Endothelial cell (in vitro differentiated cells): ENCODE results near the gene DNM1. TPM values are rescaled to one million over a fixed set of nuclear protein-coding genes. Genes with fewer than 3 reads are reported as not detected.

ENCODE experiments used
- DNase-seq: peaks from one replicate; pipeline ENCODE4 v3.0.0; 2021; ENCODE audit warnings: low spot score
- H3K27ac Mint-ChIP-seq: one replicate; pipeline ENCODE4 v1.8.0; 2021; ENCODE audit warnings: mixed read lengths, inconsistent platforms; ENCODE audit not compliant: unreplicated experiment
- H3K27me3 Mint-ChIP-seq: one replicate; pipeline ENCODE4 v1.8.0; 2021; ENCODE audit warnings: mild to moderate bottlenecking, moderate library complexity, mixed read lengths, inconsistent platforms; ENCODE audit not compliant: unreplicated experiment
- H3K36me3 Mint-ChIP-seq: one replicate; pipeline ENCODE4 v1.8.0; 2021; ENCODE audit warnings: mild to moderate bottlenecking, low read depth, mixed read lengths, inconsistent platforms; ENCODE audit not compliant: unreplicated experiment
- H3K4me1 Mint-ChIP-seq: one replicate; pipeline ENCODE4 v1.8.0; 2021; ENCODE audit warnings: mild to moderate bottlenecking, mixed read lengths, inconsistent platforms; ENCODE audit not compliant: unreplicated experiment
- H3K4me3 Mint-ChIP-seq: one replicate; pipeline ENCODE4 v1.8.0; 2021; ENCODE audit warnings: mild to moderate bottlenecking, mixed read lengths, inconsistent platforms; ENCODE audit not compliant: unreplicated experiment
- H3K9me3 Mint-ChIP-seq: one replicate; pipeline ENCODE4 v1.8.0; 2021; ENCODE audit warnings: mixed read lengths, inconsistent platforms; ENCODE audit not compliant: unreplicated experiment
- CTCF ChIP-seq: fragments of 200-600 bp; sonication (generic); IDR thresholded peaks from one replicate; pipeline ENCODE4 v1.5.0; 2021; ENCODE audit warnings: antibody characterized with exemption; ENCODE audit not compliant: unreplicated experiment
- total RNA-seq: library from RNA; stranded (reverse); fragmentation: NEBNext Ultra II Directional; extraction: Animal tissue kit (Norgen Biotek cat#: 25700); gene quantifications from one replicate; pipeline ENCODE4 v1.2.1, GENCODE V29; 2021; ENCODE audit not compliant: unreplicated experiment

DNM1 gene
- total RNA-seq, 1 donor from 2014 or later = 8.0 TPM

- Mint-ChIP-seq H3K27me3 (peaks cover 6% of the 10 kb centered on the region), H3K36me3 (peaks cover 46% of the 10 kb centered on the region), H3K9me3 (no peaks in the 10 kb centered on the region), H3K4me3 (no peak overlapping the region), H3K27ac (no peak overlapping the region), H3K4me1 (no peaks in the 10 kb centered on the region)
- no peak for DNase-seq
- no peak for TF ChIP-seq CTCF
Observed at GRCh38 chr9:128182893-128183588, 20.1 kb upstream of the DNM1 start.

- H3K9me3 Mint-ChIP-seq = no peaks in the 10 kb centered on the region
- H3K27ac Mint-ChIP-seq = peak overlapping the region; percentile 15
- peaks cover 9% of the 10 kb centered on the region for H3K27me3 Mint-ChIP-seq
- peaks cover 37% of the 10 kb centered on the region for H3K36me3 Mint-ChIP-seq
- peaks cover 7% of the 10 kb centered on the region for H3K4me1 Mint-ChIP-seq
- DNase-seq = no peak
- peak overlapping the region; percentile 50 for H3K4me3 Mint-ChIP-seq
- TF ChIP-seq CTCF = no peak
Observed at GRCh38 chr9:128185979-128186965, 16.9 kb upstream of the DNM1 start.

- no peak for DNase-seq
- peaks cover 34% of the 10 kb centered on the region for H3K36me3 Mint-ChIP-seq
- H3K4me3 Mint-ChIP-seq = no peak overlapping the region
- H3K9me3 Mint-ChIP-seq = no peaks in the 10 kb centered on the region
- TF ChIP-seq CTCF = no peak
- H3K27me3 Mint-ChIP-seq = peaks cover 9% of the 10 kb centered on the region
- H3K4me1 Mint-ChIP-seq = peaks cover 12% of the 10 kb centered on the region
- no peak overlapping the region for H3K27ac Mint-ChIP-seq
Observed at GRCh38 chr9:128187361-128187760, 15.8 kb upstream of the DNM1 start.

- TF ChIP-seq CTCF = no peak
- H3K4me1 Mint-ChIP-seq = peaks cover 12% of the 10 kb centered on the region
- peaks cover 29% of the 10 kb centered on the region for H3K36me3 Mint-ChIP-seq
- H3K27me3 Mint-ChIP-seq = peaks cover 7% of the 10 kb centered on the region
- H3K27ac Mint-ChIP-seq = no peak overlapping the region
- peak overlapping the region; percentile 62 for H3K4me3 Mint-ChIP-seq
- no peaks in the 10 kb centered on the region for H3K9me3 Mint-ChIP-seq
- no peak for DNase-seq
Observed at GRCh38 chr9:128188209-128188608, 15.0 kb upstream of the DNM1 start.
